Hair follicular keratinocyte (primary cell): ENCODE results near the gene ZNF709. TPM values are rescaled to one million over a fixed set of nuclear protein-coding genes. Genes with fewer than 3 reads are reported as not detected.

Experiments
- total RNA-seq: library from RNA; depleted of rRNA; stranded (reverse); fragments of >200 nt; gene quantifications from 2 replicates; pipeline ENCODE4 v1.2.3, GENCODE V29; 2015

The ZNF709 gene
- total RNA-seq: 0.47 and 0.53 TPM in 2 replicates

DNA sequence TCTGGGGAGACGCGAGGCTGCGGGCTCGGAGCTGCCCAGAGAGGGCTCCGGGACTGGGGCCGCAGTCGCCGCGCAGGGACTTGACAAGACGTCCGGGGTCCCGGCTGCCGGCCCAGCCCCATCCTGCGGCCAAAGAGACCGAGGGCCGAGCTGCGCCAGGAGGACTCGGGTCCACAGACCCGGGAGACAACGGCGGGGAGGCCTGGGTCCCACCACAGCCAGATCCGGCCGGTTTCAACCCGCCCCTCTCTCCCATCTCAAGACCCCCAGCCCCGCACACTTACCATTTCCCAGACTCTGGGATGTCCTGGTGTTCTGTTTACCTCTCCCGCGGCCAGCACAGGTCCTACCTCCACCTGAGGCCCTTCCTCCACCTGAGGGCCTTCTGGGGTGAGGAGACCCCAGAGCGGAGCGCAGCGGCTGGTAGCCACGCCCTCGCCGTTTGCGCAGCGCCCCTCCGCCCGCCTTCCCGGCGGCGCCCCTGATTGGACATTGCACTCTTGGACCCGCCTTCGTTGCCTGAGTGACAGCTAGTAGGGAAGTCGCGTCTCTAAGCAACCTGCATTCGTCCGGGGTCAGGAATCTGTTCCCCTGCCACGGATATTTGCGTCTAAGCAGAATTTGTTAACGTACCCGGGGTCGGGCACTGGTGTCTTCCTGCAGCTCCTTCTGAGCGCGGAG, at the start of gene ZNF709:
Gene ZNF709, minus strand, starts transcription at position 446 of the 681 bp plus-strand sequence. Its CDS starts 159 bp downstream, at position 287.

DNA sequence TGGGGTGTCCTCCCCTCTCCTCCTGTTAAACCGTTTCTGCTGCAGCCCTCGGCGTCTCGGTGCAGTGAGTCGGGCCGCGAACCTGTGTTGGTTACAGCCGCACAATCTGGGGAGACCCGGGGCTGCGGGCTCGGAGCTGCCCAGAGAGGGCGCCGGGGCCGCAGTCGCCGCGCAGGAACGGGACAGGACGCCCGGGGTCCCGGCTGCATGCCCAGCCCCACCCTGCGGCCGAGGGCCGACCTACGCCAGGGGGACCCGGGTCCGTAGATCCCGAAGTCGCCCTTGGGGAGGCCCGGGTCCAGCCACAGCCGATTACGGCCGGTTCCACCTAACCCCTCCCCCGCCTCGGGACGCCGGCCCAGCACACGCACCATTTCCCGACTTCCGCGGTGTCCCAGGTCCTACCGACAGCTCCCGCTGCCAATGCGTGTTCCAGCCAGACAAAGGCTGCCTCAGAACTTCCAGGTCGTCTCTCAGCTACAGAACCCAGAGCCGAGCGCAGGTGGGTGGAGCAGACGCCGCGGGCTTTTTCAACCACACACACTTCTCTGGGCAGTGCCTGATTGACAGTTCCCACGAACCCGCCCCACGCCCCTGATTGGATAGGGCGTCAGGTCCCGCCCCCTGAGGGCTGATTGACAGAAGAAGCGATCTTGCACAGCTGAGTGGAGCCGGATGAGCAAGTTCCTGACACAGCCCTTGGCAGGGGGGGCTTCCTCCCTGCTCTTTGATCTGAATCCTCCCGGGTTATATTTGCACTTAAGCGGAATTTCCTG, 43.9 kb downstream of the ZNF709 start, which contains the start of gene ZNF443:
Gene ZNF443, minus strand, starts transcription at position 481 of the 776 bp plus-strand sequence. Its CDS starts 107 bp downstream, at position 374.

Other genes starting within 250 kb of the ZNF709 start
- gene ZNF44, start 189.9 kb downstream of the ZNF709 start, total RNA-seq: 3.2 and 5.1 TPM in 2 replicates
- 2.5 and 4.5 TPM in 2 replicates for gene ZNF563, start 151.2 kb downstream of the ZNF709 start, total RNA-seq
- 0.61 and 2.9 TPM in 2 replicates for gene ZNF442, start 119.1 kb downstream of the ZNF709 start, total RNA-seq
- gene ZNF799, start 83.5 kb downstream of the ZNF709 start, total RNA-seq: 2.0 and 2.1 TPM in 2 replicates
- 1.5 and 1.6 TPM in 2 replicates for gene ZNF443, start 43.8 kb downstream of the ZNF709 start, total RNA-seq
- gene ZNF564, start 66.7 kb upstream of the ZNF709 start, total RNA-seq: 2.6 and 3.9 TPM in 2 replicates
- gene ZNF490, start 126.0 kb upstream of the ZNF709 start, total RNA-seq: 2.6 and 5.2 TPM in 2 replicates
- 5.2 and 5.3 TPM in 2 replicates for gene ZNF791, start 126.1 kb upstream of the ZNF709 start, total RNA-seq
- 45.4 and 59.0 TPM in 2 replicates for gene MAN2B1, start 181.9 kb upstream of the ZNF709 start, total RNA-seq
- gene WDR83, start 182.0 kb upstream of the ZNF709 start, total RNA-seq: 5.1 and 11.3 TPM in 2 replicates
- 70.4 and 110 TPM in 2 replicates for gene DHPS, start 197.1 kb upstream of the ZNF709 start, total RNA-seq
- not detected in 2 replicates for gene GNG14, start 203.2 kb upstream of the ZNF709 start, total RNA-seq
- 15.1 and 17.9 TPM in 2 replicates for gene FBXW9, start 211.8 kb upstream of the ZNF709 start, total RNA-seq
- 20.5 and 26.8 TPM in 2 replicates for gene TNPO2, start 239.1 kb upstream of the ZNF709 start, total RNA-seq
- 272 and 389 TPM in 2 replicates for gene TRIR, start 249.9 kb upstream of the ZNF709 start, total RNA-seq